Hepatocyte (in vitro differentiated cells): ENCODE measurements around the gene KIAA1958.

Source experiments
- EZH2 ChIP-seq: fragments of 200-600 bp; sonication (generic); IDR thresholded peaks from 2 replicates; pipeline ENCODE4 v1.6.1; 2016; ENCODE audit warnings: antibody characterized with exemption, mild to moderate bottlenecking, borderline replicate concordance
- TF ChIP-seq, protein P1 (sequence below): fragments of 200-600 bp; sonication (generic); IDR thresholded peaks from 2 replicates; pipeline ENCODE4 v1.5.1; 2016; ENCODE audit warnings: antibody characterized with exemption, mild to moderate bottlenecking; ENCODE audit not compliant: poor library complexity

DNA sequence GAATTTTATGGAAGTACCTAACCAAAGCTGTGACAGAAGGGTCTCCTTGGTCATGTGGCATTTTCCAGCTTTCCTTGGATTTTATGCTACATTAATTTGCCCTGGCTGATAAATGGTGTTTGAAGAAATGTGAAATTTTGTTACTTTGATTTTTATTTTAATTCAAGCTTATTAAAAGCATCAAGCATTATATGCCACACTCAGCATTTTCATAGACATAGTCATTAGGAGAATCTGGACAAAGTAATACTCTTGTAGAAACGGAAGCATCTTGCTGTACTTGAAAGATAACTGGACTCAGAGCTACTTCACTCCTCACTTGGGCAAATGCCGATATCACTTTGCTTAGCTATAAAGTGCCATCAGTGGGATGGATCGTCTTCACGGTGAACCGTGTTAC lies 177.1 kb downstream of the KIAA1958 start:
- TF ChIP-seq, protein P1, sequence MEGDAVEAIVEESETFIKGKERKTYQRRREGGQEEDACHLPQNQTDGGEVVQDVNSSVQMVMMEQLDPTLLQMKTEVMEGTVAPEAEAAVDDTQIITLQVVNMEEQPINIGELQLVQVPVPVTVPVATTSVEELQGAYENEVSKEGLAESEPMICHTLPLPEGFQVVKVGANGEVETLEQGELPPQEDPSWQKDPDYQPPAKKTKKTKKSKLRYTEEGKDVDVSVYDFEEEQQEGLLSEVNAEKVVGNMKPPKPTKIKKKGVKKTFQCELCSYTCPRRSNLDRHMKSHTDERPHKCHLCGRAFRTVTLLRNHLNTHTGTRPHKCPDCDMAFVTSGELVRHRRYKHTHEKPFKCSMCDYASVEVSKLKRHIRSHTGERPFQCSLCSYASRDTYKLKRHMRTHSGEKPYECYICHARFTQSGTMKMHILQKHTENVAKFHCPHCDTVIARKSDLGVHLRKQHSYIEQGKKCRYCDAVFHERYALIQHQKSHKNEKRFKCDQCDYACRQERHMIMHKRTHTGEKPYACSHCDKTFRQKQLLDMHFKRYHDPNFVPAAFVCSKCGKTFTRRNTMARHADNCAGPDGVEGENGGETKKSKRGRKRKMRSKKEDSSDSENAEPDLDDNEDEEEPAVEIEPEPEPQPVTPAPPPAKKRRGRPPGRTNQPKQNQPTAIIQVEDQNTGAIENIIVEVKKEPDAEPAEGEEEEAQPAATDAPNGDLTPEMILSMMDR: no peak
- no peak for TF ChIP-seq EZH2
